HUES48 (cell line): ENCODE results near the gene RGL1.

ENCODE experiments used
- H3K27ac ChIP-seq: one replicate; pipeline ENCODE4 v1.7.0; 2013; ENCODE audit warnings: low read depth, low read length, inconsistent platforms
- H3K27me3 ChIP-seq: 2 replicates; pipeline ENCODE4 v1.6.1; 2013; ENCODE audit warnings: mild to moderate bottlenecking, low read length; ENCODE audit not compliant: control insufficient read depth, insufficient read depth
- H3K36me3 ChIP-seq: 2 replicates; pipeline ENCODE4 v1.6.1; 2013; ENCODE audit warnings: low read length; ENCODE audit not compliant: control insufficient read depth, insufficient read depth
- H3K4me1 ChIP-seq: 2 replicates; pipeline ENCODE4 v1.6.1; 2013; ENCODE audit warnings: mild to moderate bottlenecking, low read length; ENCODE audit not compliant: control insufficient read depth, insufficient read depth
- H3K4me3 ChIP-seq: 2 replicates; pipeline ENCODE4 v1.5.1; 2013; ENCODE audit warnings: mild to moderate bottlenecking, low read depth, low read length
- H3K9ac ChIP-seq: 2 replicates; pipeline ENCODE4 v1.6.1; 2013; ENCODE audit warnings: mild to moderate bottlenecking, low read depth, low read length, moderate library complexity
- H3K9me3 ChIP-seq: 2 replicates; pipeline ENCODE4 v1.6.1; 2013; ENCODE audit warnings: low read length; ENCODE audit not compliant: control insufficient read depth, insufficient read depth

The RGL1 gene

DNA sequence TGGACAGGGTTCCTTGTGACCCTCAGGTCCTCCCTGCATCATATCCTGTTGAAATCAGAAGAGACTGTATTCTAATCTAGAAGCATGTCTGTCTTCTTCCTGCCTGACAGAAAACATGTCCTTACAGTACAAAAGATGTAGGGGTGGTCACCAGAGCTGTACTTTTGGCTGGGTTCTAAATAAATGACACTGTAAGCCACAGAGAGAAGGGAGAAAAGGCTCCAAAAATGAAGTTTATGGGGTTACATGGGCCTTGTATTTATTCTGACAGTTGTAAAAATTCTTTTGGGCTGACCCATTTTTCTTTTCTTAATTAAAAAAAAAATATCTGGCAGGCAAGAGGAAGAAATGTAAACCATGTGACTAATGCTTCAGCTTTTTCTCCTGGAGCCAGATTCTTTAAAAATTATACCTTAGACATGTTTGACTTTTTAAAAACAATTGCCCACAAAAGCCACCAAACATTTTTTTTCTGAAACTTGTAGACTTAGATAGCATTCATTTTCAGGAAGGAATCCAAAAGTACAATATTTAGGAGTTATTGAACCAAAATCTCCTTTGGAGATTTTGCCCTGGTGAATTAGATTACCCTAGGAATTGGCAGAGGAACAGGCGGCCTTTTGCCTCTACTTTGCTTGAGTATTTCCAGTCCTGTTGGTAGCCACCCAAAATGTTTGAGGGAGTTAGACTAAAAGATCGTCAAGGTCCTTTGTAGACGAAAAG, 17.1 kb downstream of the RGL1 start:
- Histone ChIP-seq H3K36me3 (no peaks in the 10 kb centered on the region), H3K4me3 (no peak overlapping the region), H3K27me3 (no peaks in the 10 kb centered on the region), H3K27ac (no peak overlapping the region), H3K4me1 (no peaks in the 10 kb centered on the region), H3K9ac (no peak overlapping the region), H3K9me3 (no peaks in the 10 kb centered on the region)

DNA sequence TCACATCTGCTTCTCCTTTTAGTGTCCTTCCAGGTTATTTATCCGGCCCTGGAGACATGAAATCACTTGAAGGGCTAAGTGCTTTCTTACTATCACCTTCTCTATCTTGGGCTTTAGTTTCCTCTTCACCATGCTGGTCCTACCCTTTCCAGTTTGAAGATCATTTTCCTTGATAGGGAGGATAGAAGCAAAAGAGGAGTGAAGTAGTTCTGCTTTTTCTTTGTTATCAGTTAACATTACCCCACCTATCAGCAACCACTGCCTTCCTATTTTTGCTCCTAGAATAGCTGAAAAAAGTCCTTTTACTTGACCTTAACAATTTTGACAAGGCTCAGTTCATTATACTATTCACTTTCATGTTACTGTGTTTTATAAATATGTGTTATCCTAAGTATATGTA, 19.4 kb downstream of the RGL1 start:
- Histone ChIP-seq H3K9ac (no peak overlapping the region), H3K36me3 (no peaks in the 10 kb centered on the region), H3K27me3 (no peaks in the 10 kb centered on the region), H3K4me1 (no peaks in the 10 kb centered on the region), H3K9me3 (no peaks in the 10 kb centered on the region), H3K4me3 (no peak overlapping the region), H3K27ac (no peak overlapping the region)

DNA sequence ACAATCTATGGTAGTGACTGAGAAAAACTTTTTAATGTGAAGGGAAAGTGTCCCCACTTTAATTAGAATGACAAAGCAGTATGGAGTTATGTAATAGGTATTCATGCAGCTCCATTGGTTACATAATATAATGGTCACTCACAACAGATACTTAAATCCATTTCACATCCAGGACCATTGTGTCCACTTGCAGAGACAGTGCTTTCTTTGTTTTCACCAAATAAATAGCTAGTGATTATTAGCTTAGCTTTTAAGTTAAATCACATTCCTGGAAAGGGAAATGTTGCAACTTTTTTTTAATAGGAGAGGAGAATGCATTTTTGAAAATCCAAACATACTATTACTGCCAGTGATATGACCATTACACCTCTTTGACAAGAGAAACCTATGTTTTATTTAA, 22.9 kb downstream of the RGL1 start:
- no peaks in the 10 kb centered on the region for H3K36me3 ChIP-seq

DNA sequence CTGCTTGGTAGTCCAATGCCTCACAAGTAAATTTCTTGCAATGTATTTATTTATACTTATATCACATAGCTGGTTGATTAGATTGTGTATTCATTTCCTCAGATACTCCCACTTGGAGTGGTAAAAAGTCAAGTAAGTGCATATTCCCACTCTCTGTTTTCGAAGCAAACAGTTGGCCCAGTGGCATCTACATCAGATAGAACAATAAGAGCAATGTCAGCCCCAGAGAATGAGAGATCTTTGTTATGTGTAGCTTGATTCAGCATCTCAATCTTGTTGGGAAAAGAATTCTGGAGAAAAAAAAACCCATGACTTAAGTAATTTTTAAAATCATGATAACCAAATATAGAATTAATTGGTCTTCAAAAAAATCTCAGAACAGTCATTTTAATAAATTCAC, 25.5 kb downstream of the RGL1 start:
- Histone ChIP-seq H3K36me3 (no peaks in the 10 kb centered on the region), H3K4me1 (no peaks in the 10 kb centered on the region), H3K27ac (no peak overlapping the region)

More for the DNA sequence above, 22.9 kb downstream of the RGL1 start:
- H3K9ac ChIP-seq = no peak overlapping the region
- H3K27me3 ChIP-seq = no peaks in the 10 kb centered on the region
- H3K27ac ChIP-seq = no peak overlapping the region
- no peak overlapping the region for H3K4me3 ChIP-seq
- no peaks in the 10 kb centered on the region for H3K9me3 ChIP-seq
- H3K4me1 ChIP-seq = no peaks in the 10 kb centered on the region

DNA sequence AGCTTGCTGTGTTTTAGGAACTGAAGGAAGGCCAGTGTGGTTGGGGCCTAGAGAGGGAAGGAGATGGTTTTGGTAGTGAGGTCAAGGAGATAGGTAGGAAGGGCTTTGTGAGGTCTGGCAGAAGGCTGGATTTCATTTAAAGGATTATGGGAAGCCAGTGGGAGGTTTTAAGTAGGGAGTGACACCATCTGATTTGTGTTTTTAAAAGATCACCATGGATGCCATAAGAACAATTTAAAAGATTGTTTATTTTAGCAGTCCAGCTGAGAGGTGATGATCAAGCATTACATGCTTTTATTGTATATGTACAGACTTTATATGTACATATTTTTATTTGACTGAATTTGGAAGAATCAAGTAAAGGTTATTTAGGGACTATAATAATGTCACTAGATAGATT, 26.4 kb downstream of the RGL1 start:
- Histone ChIP-seq H3K4me1 (no peaks in the 10 kb centered on the region), H3K27me3 (no peaks in the 10 kb centered on the region), H3K9ac (no peak overlapping the region), H3K4me3 (no peak overlapping the region), H3K36me3 (no peaks in the 10 kb centered on the region), H3K27ac (no peak overlapping the region), H3K9me3 (no peaks in the 10 kb centered on the region)

More for the DNA sequence above, 25.5 kb downstream of the RGL1 start:
- H3K4me3 ChIP-seq = no peak overlapping the region
- no peak overlapping the region for H3K9ac ChIP-seq
- no peaks in the 10 kb centered on the region for H3K27me3 ChIP-seq
- no peaks in the 10 kb centered on the region for H3K9me3 ChIP-seq

DNA sequence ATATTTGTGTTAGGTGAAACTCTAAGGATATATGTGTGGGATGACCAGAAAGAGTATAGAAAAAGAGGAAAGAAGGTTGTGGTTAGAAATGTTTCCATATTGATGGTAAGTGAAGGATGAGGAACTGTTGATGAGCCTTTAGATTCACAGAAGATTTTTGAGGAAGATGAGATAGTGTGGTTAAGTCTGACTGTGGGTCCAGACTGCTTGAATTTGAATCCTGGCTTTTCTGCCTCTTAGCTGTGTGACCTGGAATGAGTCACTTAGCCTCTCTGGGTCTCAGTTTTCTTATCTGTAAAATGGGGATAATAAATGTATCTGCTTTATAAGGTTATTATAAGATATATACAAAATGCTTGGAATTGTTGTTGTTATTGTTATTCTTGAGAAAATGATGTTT, 27.5 kb downstream of the RGL1 start:
- no peak overlapping the region for H3K27ac ChIP-seq
- H3K9ac ChIP-seq = no peak overlapping the region
- no peaks in the 10 kb centered on the region for H3K27me3 ChIP-seq
- no peaks in the 10 kb centered on the region for H3K36me3 ChIP-seq
- no peak overlapping the region for H3K4me3 ChIP-seq
- no peaks in the 10 kb centered on the region for H3K9me3 ChIP-seq
- H3K4me1 ChIP-seq = no peaks in the 10 kb centered on the region

DNA sequence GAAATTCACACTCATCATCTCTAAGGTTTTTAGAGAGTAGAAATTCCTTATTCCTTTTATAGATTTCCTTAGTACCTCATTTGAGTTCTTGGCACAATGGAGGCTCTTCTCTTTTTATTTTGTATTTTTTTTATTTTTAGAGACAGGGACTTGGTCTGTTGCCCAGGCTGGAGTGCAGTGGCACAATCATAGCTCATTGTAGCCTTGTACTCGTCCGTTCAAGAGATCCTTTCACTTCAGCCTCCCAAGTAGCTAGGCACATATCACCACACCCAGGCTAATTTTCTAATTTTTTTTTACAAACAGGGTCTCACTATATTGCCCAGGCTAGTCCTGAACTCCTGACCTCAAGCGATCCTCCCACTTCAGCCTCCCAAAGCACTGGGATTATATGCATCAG, 29.6 kb downstream of the RGL1 start:
- Histone ChIP-seq H3K9me3 (no peaks in the 10 kb centered on the region), H3K27ac (no peak overlapping the region), H3K27me3 (no peaks in the 10 kb centered on the region), H3K4me3 (no peak overlapping the region), H3K9ac (no peak overlapping the region), H3K36me3 (no peaks in the 10 kb centered on the region), H3K4me1 (no peaks in the 10 kb centered on the region)

DNA sequence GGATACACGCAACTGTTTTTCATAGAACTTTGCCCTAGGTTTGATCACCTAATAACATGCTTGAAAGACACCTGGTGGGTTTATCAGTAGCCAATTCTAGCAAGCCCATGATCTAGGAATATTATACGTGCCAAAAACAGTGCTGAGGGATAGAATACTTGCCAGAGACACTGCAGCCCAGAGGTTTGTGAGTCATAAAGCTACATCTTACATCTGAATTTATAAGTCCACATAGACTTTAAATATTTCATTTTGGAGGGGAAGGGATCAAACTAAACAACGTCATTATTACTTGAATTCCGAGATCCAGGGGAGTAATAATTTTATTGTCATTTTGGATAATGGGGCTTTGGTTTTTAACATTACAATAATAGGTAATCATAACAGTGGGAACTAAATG, 31.7 kb downstream of the RGL1 start:
- no peaks in the 10 kb centered on the region for H3K27me3 ChIP-seq
- H3K4me1 ChIP-seq = no peaks in the 10 kb centered on the region
- no peak overlapping the region for H3K9ac ChIP-seq
- H3K4me3 ChIP-seq = no peak overlapping the region
- H3K27ac ChIP-seq = no peak overlapping the region
- H3K36me3 ChIP-seq = no peaks in the 10 kb centered on the region
- H3K9me3 ChIP-seq = no peaks in the 10 kb centered on the region

DNA sequence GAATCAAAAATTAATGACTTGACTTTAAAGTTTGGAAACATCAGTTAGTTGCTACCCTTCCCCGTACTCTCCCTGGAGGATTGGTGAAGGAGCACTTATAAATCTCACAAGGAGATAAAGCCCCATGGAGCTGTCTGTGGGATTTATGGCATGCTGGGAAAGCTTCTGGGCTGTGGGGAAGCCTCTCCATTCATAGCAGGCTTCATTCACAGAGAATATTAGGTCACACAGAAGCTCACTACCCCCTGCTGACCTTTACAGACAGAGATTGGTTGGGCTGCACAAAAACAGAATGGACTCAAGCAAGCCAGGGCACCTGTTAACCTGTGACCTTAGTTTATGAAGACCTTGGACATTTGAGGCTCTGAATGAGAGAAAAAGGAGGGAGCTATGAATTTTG, 32.1 kb downstream of the RGL1 start:
- H3K4me1 ChIP-seq = no peaks in the 10 kb centered on the region
- H3K4me3 ChIP-seq = no peak overlapping the region
- no peaks in the 10 kb centered on the region for H3K36me3 ChIP-seq
- no peak overlapping the region for H3K9ac ChIP-seq
- H3K27ac ChIP-seq = no peak overlapping the region
- H3K27me3 ChIP-seq = no peaks in the 10 kb centered on the region
- H3K9me3 ChIP-seq = no peaks in the 10 kb centered on the region

DNA sequence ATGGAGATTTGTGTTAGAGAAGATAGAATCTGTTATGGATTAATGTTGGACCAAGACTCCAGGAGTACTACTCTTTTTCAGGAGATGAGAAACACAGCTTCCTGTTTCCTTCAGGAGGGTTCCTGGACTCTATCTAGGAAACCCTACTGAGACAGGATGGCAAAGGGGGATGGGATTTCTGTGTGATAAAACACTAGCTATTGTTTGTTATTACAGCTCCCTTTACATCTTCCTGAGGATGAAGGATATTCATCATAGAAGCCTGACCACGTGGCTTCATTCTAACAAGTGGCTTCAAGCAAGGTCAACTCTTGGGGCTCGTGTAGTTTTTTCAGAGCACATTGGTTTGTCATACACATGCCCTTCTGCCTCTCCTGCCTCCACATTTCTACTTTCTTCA, 33.3 kb downstream of the RGL1 start:
- no peak overlapping the region for H3K27ac ChIP-seq
- no peaks in the 10 kb centered on the region; the same call in 1 of the 2 replicates for H3K4me1 ChIP-seq
- no peaks in the 10 kb centered on the region for H3K36me3 ChIP-seq
- H3K9me3 ChIP-seq = no peaks in the 10 kb centered on the region
- no peaks in the 10 kb centered on the region for H3K27me3 ChIP-seq
- no peak overlapping the region for H3K4me3 ChIP-seq
- H3K9ac ChIP-seq = no peak overlapping the region

DNA sequence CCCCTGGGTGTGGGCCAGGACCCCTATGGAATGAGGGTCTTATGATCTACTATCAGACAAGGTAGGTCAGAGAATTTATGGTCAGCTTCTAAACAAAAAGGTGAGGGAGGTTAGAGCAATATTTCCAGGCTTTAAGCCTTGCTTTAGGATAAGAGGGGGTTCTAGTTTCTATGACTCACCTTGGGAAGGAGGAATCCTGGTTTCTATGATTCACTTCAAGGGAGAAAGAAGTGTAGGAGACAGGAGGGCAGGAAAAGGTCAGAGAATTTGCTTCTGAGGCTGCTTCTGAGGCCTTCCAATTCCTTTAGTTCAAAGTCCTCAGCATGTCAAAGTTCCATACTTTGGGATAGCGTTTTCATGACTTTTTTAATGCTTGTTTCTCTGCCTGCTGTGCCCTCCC, 35.2 kb downstream of the RGL1 start:
- no peak overlapping the region for H3K9ac ChIP-seq
- H3K27ac ChIP-seq = no peak overlapping the region

More for the DNA sequence above, 35.2 kb downstream of the RGL1 start:
- Histone ChIP-seq H3K9me3 (no peaks in the 10 kb centered on the region), H3K27me3 (no peaks in the 10 kb centered on the region), H3K4me3 (no peak overlapping the region), H3K36me3 (no peaks in the 10 kb centered on the region), H3K4me1 (no peaks in the 10 kb centered on the region; the same call in 1 of the 2 replicates)
